GM12878 (cell line): ENCODE data around the gene MAD1L1. TPM values are rescaled to one million over a fixed set of nuclear protein-coding genes. Genes with fewer than 3 reads are reported as not detected.

Experiments
- ATAC-seq: fragments of 200-7000 bp; cut with Tn5 transposase; 3 replicates; pipeline ENCODE4 v1.9.1; 2020; ENCODE audit warnings: mild to moderate bottlenecking, moderate library complexity
- BruUV-seq: library from RNA; stranded (reverse); fragments of 400-500 nt; replicated peaks from 2 replicates; lab custom pipeline; 2021; lab: Mats Ljungman, UMichigan
- CTCF ChIA-PET: fragments of 300-600 bp; sonication (Branson Sonifier 250); formaldehyde crosslinking; extraction: SDS; loops from one replicate; lab custom pipeline; 2021; ENCODE audit warnings: inconsistent platforms; lab: Yijun Ruan, JAX
- POLR2A ChIA-PET: fragments of 350-600 bp; formaldehyde crosslinking; extraction: SDS; loops from one replicate; lab custom pipeline; 2021; ENCODE audit warnings: inconsistent platforms; lab: Charles Lee
- RAD21 ChIA-PET: fragments of 300-600 bp; sonication (Branson Sonifier 250); formaldehyde crosslinking; loops from one replicate; lab custom pipeline; 2023; ENCODE audit warnings: antibody characterized with exemption; ENCODE audit not compliant: unreplicated experiment; lab: Charles Lee
- SMC1A ChIA-PET: fragments of 300-600 bp; sonication (Branson Sonifier 250); formaldehyde crosslinking; loops from one replicate; lab custom pipeline; 2023; ENCODE audit not compliant: unreplicated experiment, uncharacterized antibody; lab: Charles Lee
- DNase-seq: peaks from one replicate; pipeline ENCODE4 v3.0.0-alpha.2; 2011; ENCODE audit warnings: low read depth, low spot score
- FAIRE-seq: peaks from 3 replicates; lab custom pipeline; 2011; peaks lifted over from hg19 to GRCh38; lab: Jason Lieb, UNC
- H2AFZ ChIP-seq: 2 replicates; pipeline ENCODE4 v1.6.0; 2011; ENCODE audit warnings: low read depth, low read length, control low read depth; ENCODE audit not compliant: control insufficient read depth
- H3K27ac ChIP-seq: 2 replicates; pipeline ENCODE4 v1.5.1; 2011; ENCODE audit warnings: control low read depth; ENCODE audit not compliant: control insufficient read depth, insufficient read depth
- H3K27me3 ChIP-seq, 2 experiments: replicated peaks in 1 of 2; 2 replicates each; pipeline versions ENCODE4 v1.6.0 to v1.6.1; 2011; ENCODE audit warnings: low read length in 1 of 2; ENCODE audit not compliant: control insufficient read depth in 2 of 2, insufficient read depth in 2 of 2
- H3K36me3 ChIP-seq, 2 experiments: 2 replicates each; pipeline ENCODE4 v1.5.1; 2011; ENCODE audit warnings: low read length in 1 of 2; ENCODE audit not compliant: control insufficient read depth in 2 of 2, insufficient read depth in 2 of 2
- H3K4me1 ChIP-seq: 2 replicates; pipeline ENCODE4 v1.6.1; 2011; ENCODE audit warnings: mild to moderate bottlenecking, low read length, moderate library complexity, mixed read lengths; ENCODE audit not compliant: control insufficient read depth, insufficient read depth
- H3K4me2 ChIP-seq: 2 replicates; pipeline ENCODE4 v1.6.0; 2011; ENCODE audit warnings: control low read depth; ENCODE audit not compliant: control insufficient read depth, insufficient read depth
- H3K4me3 ChIP-seq: fragments of 200-600 bp; sonication (generic); 2 replicates; pipeline ENCODE4 v1.5.1; 2016
- H3K79me2 ChIP-seq: 2 replicates; pipeline ENCODE4 v1.6.0; 2011; ENCODE audit warnings: low read length; ENCODE audit not compliant: control insufficient read depth, insufficient read depth
- H3K9ac ChIP-seq: 2 replicates; pipeline ENCODE4 v1.8.0; 2011; ENCODE audit warnings: low read length, control low read depth, mixed read lengths; ENCODE audit not compliant: control insufficient read depth, insufficient read depth
- H3K9me3 ChIP-seq: replicated peaks from 3 replicates; pipeline ENCODE4 v1.5.1; 2011; ENCODE audit warnings: mild to moderate bottlenecking, low read length; ENCODE audit not compliant: control insufficient read depth, insufficient read depth
- H4K20me1 ChIP-seq: 2 replicates; pipeline ENCODE4 v1.6.0; 2011; ENCODE audit not compliant: control insufficient read depth, insufficient read depth
- DPF2 ChIP-seq: fragments of 450-650 bp; IDR thresholded peaks from 2 replicates; pipeline ENCODE4 v1.6.1; 2017; ENCODE audit warnings: mild to moderate bottlenecking
- MTA2 ChIP-seq: fragments of 450-650 bp; IDR thresholded peaks from 2 replicates; pipeline ENCODE4 v1.6.1; 2016; ENCODE audit warnings: low read depth, mild to moderate bottlenecking, moderate library complexity
- MTA3 ChIP-seq: IDR thresholded peaks from 2 replicates; pipeline ENCODE4 v1.6.1; 2012; ENCODE audit warnings: low read length, inconsistent platforms, borderline replicate concordance
- MYB ChIP-seq: fragments of 150-350 bp; IDR thresholded peaks from 2 replicates; pipeline ENCODE4 v1.6.1; 2014; ENCODE audit warnings: mild to moderate bottlenecking, low read depth, low read length, borderline replicate concordance
- NFYB ChIP-seq: IDR thresholded peaks from 2 replicates; pipeline ENCODE4 v1.6.1; 2011; ENCODE audit warnings: low read depth, mild to moderate bottlenecking, low read length, improper control_type of control experiment, moderate library complexity; ENCODE audit not compliant: insufficient read depth
- NR2F1 ChIP-seq: fragments of 450-650 bp; conservative IDR thresholded peaks from 2 replicates; pipeline ENCODE4 v1.6.1; 2017; ENCODE audit warnings: mild to moderate bottlenecking
- NRF1 ChIP-seq: conservative IDR thresholded peaks from 2 replicates; pipeline ENCODE4 v1.6.1; 2011; ENCODE audit warnings: mild to moderate bottlenecking, low read depth, low read length, improper control_type of control experiment
- PRDM15 ChIP-seq: fragments of 450-650 bp; formaldehyde crosslinking; IDR thresholded peaks from 2 replicates; pipeline ENCODE4 v1.4.0; 2020; ENCODE audit warnings: mild to moderate bottlenecking, moderate library complexity
- RELA ChIP-seq: fragments of 450-650 bp; IDR thresholded peaks from 2 replicates; pipeline ENCODE4 v1.8.0; 2014; ENCODE audit warnings: borderline replicate concordance; ENCODE audit not compliant: partially characterized antibody
- RFX5 ChIP-seq: IDR thresholded peaks from 2 replicates; pipeline ENCODE4 v1.6.1; 2011; ENCODE audit warnings: low read depth, low read length, improper control_type of control experiment
- TCF3 ChIP-seq: IDR thresholded peaks from 2 replicates; pipeline ENCODE4 v1.6.1; 2012; ENCODE audit warnings: low read depth, mild to moderate bottlenecking, low read length, borderline replicate concordance; ENCODE audit not compliant: insufficient read depth
- USF1 ChIP-seq: IDR thresholded peaks from 2 replicates; pipeline ENCODE4 v1.6.1; 2011; ENCODE audit warnings: borderline replicate concordance, low read depth, mild to moderate bottlenecking, moderate library complexity, mixed read lengths, low read length; ENCODE audit not compliant: insufficient read depth; ENCODE audit errors: extremely low read length
- ZBTB40 ChIP-seq: fragments of 450-650 bp; IDR thresholded peaks from 2 replicates; pipeline ENCODE4 v1.6.1; 2016; ENCODE audit warnings: mild to moderate bottlenecking, moderate library complexity, borderline replicate concordance
- ZNF274 ChIP-seq: IDR thresholded peaks from one replicate; pipeline ENCODE4 v1.8.0; 2011; ENCODE audit not compliant: insufficient read length, insufficient read depth
- WGBS: methylation state at CpG from one replicate; pipeline ENCODE4 v1.1.6; 2016; ENCODE audit warnings: low lambda C conversion rate; ENCODE audit not compliant: insufficient replicate concordance, insufficient coverage; ENCODE audit errors: missing lambda C conversion rate; 5-methylcytosine and 5-hydroxymethylcytosine counted together
- in situ Hi-C: fragments of 300-500 bp; cut with MboI; formaldehyde crosslinking; loops from 9 replicates; pipeline ENCODE4 v1.14.3; 2018; ENCODE audit warnings: mixed read lengths
- intact Hi-C: fragments of 100-400 bp; cut with micrococcal nuclease; formaldehyde crosslinking; loops from one replicate; pipeline ENCODE4 v1.14.2; 2022; ENCODE audit not compliant: unreplicated experiment
- polyA plus RNA-seq, 11 experiments: library from polyadenylated mRNA; depleted of rRNA in 4 of 11; unstranded in 6 of 11; stranded (reverse) in 5 of 11; fragments of >200 nt; fragmentation: Nextera tagmentation in 4 of 11; fragmentation: Illumina TruSeq in 1 of 11; extraction: Ambion mirVana in 4 of 11; extraction: Trizol in 1 of 11; gene quantifications; 1 replicate in 1 of 11; 2 replicates in 10 of 11; pipeline versions ENCODE4 v1.2.1 to v1.2.3, GENCODE V29; 2011 to 2016; ENCODE audit warnings: inconsistent platforms in 2 of 11, missing spikeins in 2 of 11, low read depth in 1 of 11
- total RNA-seq, 4 experiments: library from RNA; depleted of rRNA in 3 of 4; stranded (reverse); fragments of >200 nt in 3 of 4; fragmentation: Illumina TruSeq in 1 of 4; extraction: Trizol in 1 of 4; gene quantifications; 2 replicates each; pipeline versions ENCODE4 v1.2.1 to v1.2.3, GENCODE V29; 2013 to 2021

The MAD1L1 gene
- total and polyA plus RNA-seq, 10 of the 15 experiments (the other 5 are each of a cell fraction or from before 2014, with no cell fraction given) = 2.2 to 76.8 (median 38.3) TPM

GRCh38 chr7:1806354-1806753 is 426.4 kb downstream of the MAD1L1 start:
- no peak overlapping the region for H2AFZ ChIP-seq
- H3K4me2 ChIP-seq = no peak overlapping the region
- FAIRE-seq (no peak), DNase-seq (no peak), ATAC-seq (no peak)
- no peaks in the 10 kb centered on the region for H3K36me3 ChIP-seq
- WGBS = 60% methylated on average over 14 of the region's 14 CpGs
- no peak overlapping the region for H3K9ac ChIP-seq
- H3K27ac ChIP-seq = no peak overlapping the region
- intact Hi-C loops = no loop called here
- H3K79me2 ChIP-seq = no peaks in the 10 kb centered on the region
- TF ChIP-seq MTA2 (no peak), MYB (no peak), NRF1 (no peak), DPF2 (no peak), ZNF274 (no peak), RFX5 (no peak), MTA3 (no peak), RELA (no peak), NFYB (no peak), NR2F1 (no peak), TCF3 (no peak), USF1 (no peak), ZBTB40 (no peak), PRDM15 (no peak)
- ChIA-PET RAD21 (no interaction called here), SMC1A (no interaction called here), CTCF (no interaction called here), POLR2A (no interaction called here)
- H3K9me3 ChIP-seq = no peaks in the 10 kb centered on the region; the same call in 2 of the 3 replicates
- BruUV-seq = no TSS peak
- in situ Hi-C loops = no loop called here
- H3K4me3 ChIP-seq = no peak overlapping the region
- no peaks in the 10 kb centered on the region for H3K4me1 ChIP-seq
- no peaks in the 10 kb centered on the region for H4K20me1 ChIP-seq
- H3K27me3 ChIP-seq = no peaks in the 10 kb centered on the region
